Ovary (tissue), 9 donors: ENCODE data around the gene HPSE2. TPM values are rescaled to one million over a fixed set of nuclear protein-coding genes. Genes with fewer than 3 reads are reported as not detected.

Experiments
- DNase-seq, 5 donors: peaks; one replicate each; pipeline ENCODE4 v3.0.0-alpha.2; 2019 to 2020
- H3K27ac ChIP-seq, 2 donors: fragments of 200-600 bp; one replicate each; pipeline versions ENCODE4 v1.5.1 to v1.8.0; 2019 to 2022
- H3K27me3 ChIP-seq: fragments of 200-600 bp; one replicate; pipeline ENCODE4 v1.8.0; 2022
- H3K36me3 ChIP-seq: fragments of 200-600 bp; sonication (generic); one replicate; pipeline ENCODE4 v1.5.1; 2019
- H3K4me1 ChIP-seq: one replicate; pipeline ENCODE4 v1.8.1; 2013; ENCODE audit warnings: mild to moderate bottlenecking, moderate library complexity; ENCODE audit not compliant: insufficient read depth
- H3K4me3 ChIP-seq: fragments of 200-600 bp; sonication (generic); one replicate; pipeline ENCODE4 v1.5.1; 2017
- H3K9me3 ChIP-seq, 2 donors: fragments of 200-600 bp in 1 of 2; sonication (generic) in 1 of 2; one replicate each; pipeline versions ENCODE4 v1.5.1 to v1.8.1; 2013 to 2019; ENCODE audit warnings: mild to moderate bottlenecking in 1 of 2, moderate library complexity in 1 of 2
- CTCF ChIP-seq, 3 donors: fragments of 450-650 bp in 2 of 3; fragments of 200-600 bp in 1 of 3; IDR thresholded peaks; one replicate each; pipeline versions ENCODE4 v1.5.1 to v1.8.0; 2016 to 2022; ENCODE audit warnings: antibody characterized with exemption in 3 of 3, mild to moderate bottlenecking in 1 of 3
- EP300 ChIP-seq: sonication (generic); formaldehyde crosslinking; IDR thresholded peaks from one replicate; pipeline ENCODE4 v1.6.1; 2017; ENCODE audit warnings: antibody characterized with exemption
- POLR2A ChIP-seq: fragments of 450-650 bp; IDR thresholded peaks from one replicate; pipeline ENCODE4 v1.6.1; 2017; ENCODE audit warnings: antibody characterized with exemption, mild to moderate bottlenecking, moderate library complexity
- WGBS, 3 donors: extraction: QIAGEN DNeasy Blood & Tissue Kit in 1 of 3; methylation state at CpG; one replicate each; pipeline versions ENCODE4 v1.1.5 to v1.1.7; 2013 to 2017; 5-methylcytosine and 5-hydroxymethylcytosine counted together
- intact Hi-C, 4 donors: fragments of 100-400 bp; cut with DNase I; formaldehyde crosslinking; loops; one replicate each; pipeline versions ENCODE4 v1.11.0 to v1.15.1; 2022 to 2023
- polyA plus RNA-seq, 2 donors: library from polyadenylated mRNA; stranded (reverse); fragments of 200-250 nt in 1 of 2; fragments of 350-450 nt in 1 of 2; fragmentation: Illumina TruSeq in 1 of 2; extraction: RNeasy Lipid Tissue Mini Kit (QIAGEN cat#74804) in 1 of 2; gene quantifications; one replicate each; pipeline ENCODE4 v1.2.3, GENCODE V29; 2013 to 2014
- total RNA-seq, 7 donors: library from RNA; depleted of rRNA in 2 of 7; stranded (reverse); fragments of >200 nt in 2 of 7; fragmentation: NEBNext Ultra II Directional in 3 of 7; extraction: Animal tissue kit (Norgen Biotek cat#: 25700) in 3 of 7; gene quantifications; one replicate each; pipeline versions ENCODE4 v1.1.0 to v1.2.4, GENCODE V29; 2016 to 2023
- donor health status: DM: no; HTN: no; CAD: no; lungs with moderate emphysema.
- donor health status: DM: no; HTN: no; CAD: no.
- donor health status: Bipolar disorder and iron deficiency.
- donor health status: DM: yes; HTN: yes; CAD: no.
- donor health status: DM: no; HTN: no; CAD: no.
- donor health status: DM: yes; HTN: yes; CAD: no.

HPSE2 gene
- total and polyA plus RNA-seq, 9 donors, result 0.07 to 1.2 (median 0.12) TPM; not detected in 4

GRCh38 chr10:98892523-98892922 lies 343.1 kb downstream of the HPSE2 start:
- Histone ChIP-seq H3K27me3 (no peaks in the 10 kb centered on the region), H3K4me3 (no peak overlapping the region), H3K4me1 (no peaks in the 10 kb centered on the region), H3K36me3 (no peaks in the 10 kb centered on the region), H3K9me3 (no peaks in the 10 kb centered on the region), H3K27ac (no peak overlapping the region)
- no peak for DNase-seq
- 66 to 80% (median 66%) methylated on average over 1 of the region's 1 CpG for WGBS, 3 donors
- intact Hi-C loops, result no loop called here
- no peak for TF ChIP-seq POLR2A
- no peak for TF ChIP-seq EP300
- TF ChIP-seq CTCF (IDR thresholded peaks at IDR 0.05), result no peak

- TF ChIP-seq EP300 (no peak), POLR2A (no peak), CTCF (IDR thresholded peaks at IDR 0.05) (no peak)
- DNase-seq, result no peak
- no peaks in the 10 kb centered on the region for H3K27me3 ChIP-seq
- no peaks in the 10 kb centered on the region for H3K9me3 ChIP-seq
- no peak overlapping the region for H3K27ac ChIP-seq
- H3K4me3 ChIP-seq, result no peak overlapping the region
- intact Hi-C loops, result no loop called here
- H3K4me1 ChIP-seq, result no peaks in the 10 kb centered on the region
- 74 to 87% (median 76%) methylated on average over 1 of the region's 1 CpG for WGBS, 3 donors
- H3K36me3 ChIP-seq, result no peaks in the 10 kb centered on the region
Observed at GRCh38 chr10:98886686-98887085, 349.0 kb downstream of the HPSE2 start.

- no peak for DNase-seq
- Histone ChIP-seq H3K4me3 (no peak overlapping the region), H3K4me1 (no peaks in the 10 kb centered on the region), H3K27ac (no peak overlapping the region), H3K27me3 (no peaks in the 10 kb centered on the region), H3K9me3 (no peaks in the 10 kb centered on the region), H3K36me3 (no peaks in the 10 kb centered on the region)
- intact Hi-C loops, result no loop called here
- TF ChIP-seq POLR2A, result no peak
Observed at GRCh38 chr10:98885378-98885777, 350.3 kb downstream of the HPSE2 start.

GRCh38 chr10:98881789-98882188 lies 353.9 kb downstream of the HPSE2 start:
- Histone ChIP-seq H3K4me3 (no peak overlapping the region), H3K36me3 (no peaks in the 10 kb centered on the region), H3K27me3 (no peaks in the 10 kb centered on the region), H3K27ac (no peak overlapping the region), H3K4me1 (no peaks in the 10 kb centered on the region), H3K9me3 (no peaks in the 10 kb centered on the region)
- 88 to 95% (median 92%) methylated on average over 1 of the region's 1 CpG for WGBS, 3 donors
- TF ChIP-seq POLR2A, result no peak
- TF ChIP-seq CTCF (IDR thresholded peaks at IDR 0.05), result no peak
- no peak for TF ChIP-seq EP300
- no peak for DNase-seq
- intact Hi-C loops, result no loop called here

- H3K36me3 ChIP-seq, result no peaks in the 10 kb centered on the region
- H3K27ac ChIP-seq, result no peak overlapping the region
- DNase-seq, result no peak
- TF ChIP-seq POLR2A, result no peak
- no peak for TF ChIP-seq CTCF (IDR thresholded peaks at IDR 0.05)
- no peak for TF ChIP-seq EP300
- H3K4me1 ChIP-seq, result no peaks in the 10 kb centered on the region
- no peak overlapping the region for H3K4me3 ChIP-seq
- WGBS, 3 donors, result 52 to 75% (median 64%) methylated on average over 2 of the region's 2 CpGs
- H3K9me3 ChIP-seq, result no peaks in the 10 kb centered on the region
- intact Hi-C loops, result no loop called here
- H3K27me3 ChIP-seq, result no peaks in the 10 kb centered on the region
Observed at GRCh38 chr10:98880971-98881370, 354.7 kb downstream of the HPSE2 start.
